Smooth muscle cell (in vitro differentiated cells): ENCODE data around the gene PFKP. TPM values are rescaled to one million over a fixed set of nuclear protein-coding genes. Genes with fewer than 3 reads are reported as not detected.

ENCODE experiments used
- DNase-seq: peaks from one replicate; lab custom pipeline; 2025; ENCODE audit not compliant: unreplicated experiment; lab: John Stamatoyannopoulos, UW
- H2AFZ ChIP-seq: fragments of 200-600 bp; sonication (generic); 2 replicates; pipeline ENCODE4 v1.6.0; 2016; ENCODE audit warnings: antibody characterized with exemption, low read depth, mild to moderate bottlenecking
- H3F3A ChIP-seq: fragments of 200-600 bp; sonication (generic); 2 replicates; pipeline ENCODE4 v1.6.0; 2017; ENCODE audit warnings: antibody characterized with exemption, low read depth
- H3K27ac ChIP-seq: fragments of 200-600 bp; sonication (generic); 2 replicates; pipeline ENCODE4 v1.5.1; 2016; ENCODE audit warnings: low read depth, mild to moderate bottlenecking
- H3K27me3 ChIP-seq: fragments of 200-600 bp; sonication (generic); 2 replicates; pipeline ENCODE4 v1.6.1; 2016; ENCODE audit warnings: low read depth, mild to moderate bottlenecking
- H3K36me3 ChIP-seq: fragments of 200-600 bp; sonication (generic); 2 replicates; pipeline ENCODE4 v1.5.1; 2016; ENCODE audit warnings: low read depth
- H3K4me1 ChIP-seq: fragments of 200-600 bp; sonication (generic); 2 replicates; pipeline ENCODE4 v1.5.1; 2016; ENCODE audit warnings: low read depth
- H3K4me2 ChIP-seq: fragments of 200-600 bp; sonication (generic); 2 replicates; pipeline ENCODE4 v1.6.0; 2016; ENCODE audit warnings: mild to moderate bottlenecking
- H3K4me3 ChIP-seq: fragments of 200-600 bp; sonication (generic); 2 replicates; pipeline ENCODE4 v1.5.1; 2016; ENCODE audit warnings: mild to moderate bottlenecking
- H3K79me2 ChIP-seq: fragments of 200-600 bp; sonication (generic); 2 replicates; pipeline ENCODE4 v1.6.0; 2016; ENCODE audit warnings: low read depth, mild to moderate bottlenecking
- H3K9ac ChIP-seq: fragments of 200-600 bp; sonication (generic); 2 replicates; pipeline ENCODE4 v1.6.0; 2016; ENCODE audit warnings: low read depth
- H3K9me3 ChIP-seq: fragments of 200-600 bp; sonication (generic); replicated peaks from 2 replicates; pipeline ENCODE4 v1.5.1; 2016; ENCODE audit warnings: low read depth
- H4K20me1 ChIP-seq: fragments of 200-600 bp; sonication (generic); 2 replicates; pipeline ENCODE4 v1.6.0; 2016; ENCODE audit warnings: low read depth
- CTCF ChIP-seq: fragments of 200-600 bp; sonication (generic); IDR thresholded peaks from 2 replicates; pipeline ENCODE4 v1.5.1; 2017; ENCODE audit warnings: borderline replicate concordance, mild to moderate bottlenecking, antibody characterized with exemption; ENCODE audit not compliant: insufficient read depth, poor library complexity, severe bottlenecking
- WGBS: methylation state at CpG from one replicate; pipeline ENCODE4 v1.1.7; 2016; ENCODE audit warnings: low lambda C conversion rate; 5-methylcytosine and 5-hydroxymethylcytosine counted together
- polyA plus RNA-seq: library from polyadenylated mRNA; unstranded; fragments of >200 nt; fragmentation: Nextera tagmentation; extraction: Ambion mirVana; gene quantifications from 2 replicates; pipeline ENCODE4 v1.2.1, GENCODE V29; 2016
- total RNA-seq: library from RNA; depleted of rRNA; stranded (reverse); fragments of >200 nt; gene quantifications from 2 replicates; pipeline ENCODE4 v1.2.3, GENCODE V29; 2014

The PFKP gene
- total and polyA plus RNA-seq, 2 experiments from 2014 or later, result 178 to 203 TPM

- Histone ChIP-seq H3K9ac (peak overlapping the region; percentile 9), H3K4me3 (no peak overlapping the region), H3K4me2 (peak overlapping the region; percentile 60), H2AFZ (no peak overlapping the region), H3K27me3 (no peaks in the 10 kb centered on the region), H4K20me1 (no peaks in the 10 kb centered on the region), H3K9me3 (no peaks in the 10 kb centered on the region), H3K27ac (peak overlapping the region; percentile 99), H3F3A (peaks cover 25% of the 10 kb centered on the region), H3K36me3 (peaks cover 10% of the 10 kb centered on the region), H3K79me2 (peaks cover 52% of the 10 kb centered on the region), H3K4me1 (peaks cover 8% of the 10 kb centered on the region)
- DNase-seq, result no peak
- 96% methylated on average over 19 of the region's 19 CpGs for WGBS
- TF ChIP-seq CTCF, result no peak
Observed at GRCh38 chr10:3100093-3100792, 32.9 kb downstream of the PFKP start.

DNA sequence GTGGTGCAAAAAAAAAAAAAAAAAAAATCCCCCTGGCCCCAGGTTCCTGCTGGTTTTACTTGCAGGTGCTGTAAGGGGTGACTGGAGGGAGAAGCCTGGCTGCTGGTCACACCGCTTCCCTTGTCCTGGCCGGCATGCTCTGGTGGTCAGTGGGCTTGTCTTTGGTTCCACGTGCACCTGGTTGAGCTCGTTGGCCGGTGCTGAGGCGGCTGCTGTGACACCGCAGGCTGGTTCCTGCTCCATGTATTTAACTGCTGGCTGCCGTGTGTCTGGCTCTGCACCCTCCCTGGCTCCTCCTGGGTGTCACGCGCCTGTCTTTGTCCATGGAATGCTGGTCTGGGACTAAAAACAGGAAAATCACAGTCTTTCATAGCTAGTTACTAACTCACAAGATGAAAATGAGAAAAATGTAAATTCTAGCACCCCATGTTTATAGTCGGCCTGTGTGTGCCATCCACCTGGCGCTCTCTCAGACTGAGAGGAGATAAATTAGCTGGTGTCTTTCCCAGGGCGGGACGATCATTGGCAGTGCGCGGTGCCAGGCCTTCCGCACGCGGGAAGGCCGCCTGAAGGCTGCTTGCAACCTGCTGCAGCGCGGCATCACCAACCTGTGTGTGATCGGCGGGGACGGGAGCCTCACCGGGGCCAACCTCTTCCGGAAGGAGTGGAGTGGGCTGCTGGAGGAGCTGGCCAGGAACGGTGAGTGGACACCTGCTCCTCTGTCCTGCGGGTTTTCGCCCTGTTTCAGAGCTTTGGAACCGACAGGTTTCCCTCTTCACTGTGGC lies 33.7 kb downstream of the PFKP start:
- WGBS, result 97% methylated on average over 31 of the region's 31 CpGs
- no peak overlapping the region for H3K4me2 ChIP-seq
- no peak for TF ChIP-seq CTCF
- no peaks in the 10 kb centered on the region for H3K9me3 ChIP-seq
- peaks cover 10% of the 10 kb centered on the region for H3K36me3 ChIP-seq
- no peak overlapping the region for H3K27ac ChIP-seq
- no peak for DNase-seq
- H4K20me1 ChIP-seq, result no peaks in the 10 kb centered on the region
- H3K9ac ChIP-seq, result no peak overlapping the region
- no peaks in the 10 kb centered on the region for H3K27me3 ChIP-seq
- no peak overlapping the region for H3K4me3 ChIP-seq
- H3F3A ChIP-seq, result peaks cover 23% of the 10 kb centered on the region
- peaks cover 6% of the 10 kb centered on the region for H3K4me1 ChIP-seq
- peaks cover 52% of the 10 kb centered on the region for H3K79me2 ChIP-seq
- no peak overlapping the region for H2AFZ ChIP-seq

- peak overlapping the region; percentile 28 for H3K27ac ChIP-seq
- 87% methylated on average over 19 of the region's 19 CpGs for WGBS
- no peaks in the 10 kb centered on the region for H3K27me3 ChIP-seq
- no peak overlapping the region for H3K4me3 ChIP-seq
- peaks cover 42% of the 10 kb centered on the region for H3K79me2 ChIP-seq
- no peaks in the 10 kb centered on the region for H4K20me1 ChIP-seq
- H3K4me1 ChIP-seq, result no peaks in the 10 kb centered on the region
- peaks cover 10% of the 10 kb centered on the region for H3K36me3 ChIP-seq
- H3K4me2 ChIP-seq, result no peak overlapping the region
- H3F3A ChIP-seq, result peaks cover 8% of the 10 kb centered on the region
- H3K9me3 ChIP-seq, result no peaks in the 10 kb centered on the region
- no peak overlapping the region for H3K9ac ChIP-seq
- no peak for TF ChIP-seq CTCF
- no peak for DNase-seq
- no peak overlapping the region for H2AFZ ChIP-seq
Observed at GRCh38 chr10:3102720-3103427, 35.5 kb downstream of the PFKP start.
